Measurements from ENCODE around the gene CEP68.
A peak's percentile ranks its signal among the peaks of the same experiment; 100 is the strongest.

CEP68 gene

DNA sequence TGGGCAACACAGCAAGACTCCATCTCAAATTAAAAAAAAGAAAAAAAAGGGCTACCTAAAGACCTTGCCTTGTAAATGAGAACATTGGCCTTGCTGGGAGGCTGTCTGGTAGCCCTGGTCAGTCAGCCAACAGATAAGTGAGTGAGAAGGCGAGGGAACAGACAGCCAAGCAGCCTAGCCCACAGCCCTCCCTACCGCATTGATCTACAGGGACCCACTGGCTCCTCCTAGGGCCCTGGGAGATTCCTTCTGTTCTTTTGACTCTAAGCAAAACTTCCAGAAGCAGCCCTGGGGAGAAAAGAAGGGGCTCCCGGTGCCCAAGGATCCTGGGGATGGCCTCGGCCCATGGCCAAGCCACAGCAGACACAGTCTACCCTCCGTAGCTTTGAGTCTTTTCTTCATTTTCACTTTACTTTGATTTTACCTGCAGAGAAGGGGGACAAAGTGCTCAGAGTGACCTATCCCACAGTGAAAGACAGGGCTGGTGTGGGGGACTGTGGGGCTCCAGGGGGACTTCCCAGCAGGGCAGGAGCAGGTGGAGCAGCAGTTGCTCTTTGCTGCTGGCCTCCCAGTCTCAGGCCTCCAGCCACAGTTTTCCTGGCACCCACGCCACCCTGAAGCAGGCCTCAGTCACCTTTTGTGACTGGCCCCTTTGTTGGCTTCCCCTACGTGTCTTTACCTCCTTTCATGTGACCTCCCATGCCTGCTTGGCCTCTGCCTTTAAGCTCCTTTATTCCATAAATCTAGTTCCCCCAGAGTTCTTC is 5.1 kb downstream of the CEP68 start:
- TF ChIP-seq CTCF (IDR thresholded peaks at IDR 0.05; ENCODE audit: insufficient read depth, low read length, missing control alignments): no peak
- CTCF ChIA-PET: interaction anchor here (1.6 to 4.8 kb wide), 2 partner anchors 107 to 127 kb away, joined by 4 to 32 read pairs; no protein-coding TSS in a partner anchor
- no peak for DNase-seq (ENCODE audit: low read depth, low spot score)
- POLR2A ChIA-PET: no interaction called here
- H3K4me3 ChIP-seq (ENCODE audit: low read depth, low read length): no peak overlapping the region

DNA sequence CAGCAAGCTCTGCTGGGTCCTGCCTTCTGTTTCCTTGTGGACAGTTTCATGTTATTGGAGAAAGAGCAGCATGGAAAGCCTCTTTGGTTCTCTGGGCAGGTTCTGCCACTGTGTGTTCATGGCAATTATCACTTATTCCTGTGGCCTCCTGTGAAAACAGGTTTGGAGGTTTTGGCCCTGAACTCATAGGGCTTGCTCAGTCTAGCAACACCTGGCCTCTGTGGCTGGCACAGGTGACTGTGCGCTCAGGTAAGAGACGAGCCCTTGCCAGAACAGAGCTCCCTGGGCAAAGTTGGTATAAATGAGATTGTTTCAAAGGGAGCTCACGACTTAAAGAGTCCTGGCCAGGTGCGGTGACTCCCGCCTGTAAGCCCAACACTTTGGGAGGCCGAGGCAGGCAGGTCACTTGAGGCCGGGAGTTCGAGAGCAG is 5.7 kb downstream of the CEP68 start:
- POLR2A ChIA-PET: no interaction called here
- DNase-seq (ENCODE audit: low read depth, low spot score): no peak
- H3K4me3 ChIP-seq (ENCODE audit: low read depth, low read length): no peak overlapping the region
- TF ChIP-seq CTCF (IDR thresholded peaks at IDR 0.05; ENCODE audit: insufficient read depth, low read length, missing control alignments): no peak
- CTCF ChIA-PET: interaction anchor here (1.6 to 4.8 kb wide), 2 partner anchors 107 to 126 kb away, joined by 4 to 32 read pairs; no protein-coding TSS in a partner anchor

- H3K4me3 ChIP-seq (ENCODE audit: low read depth, low read length): no peak overlapping the region
- TF ChIP-seq CTCF (IDR thresholded peaks at IDR 0.05; ENCODE audit: insufficient read depth, low read length, missing control alignments): no peak
- no peak for DNase-seq (ENCODE audit: low read depth, low spot score)
- CTCF ChIA-PET: interaction anchor here (0.9 to 4.8 kb wide), 6 partner anchors 9 to 145 kb away, joined by 3 to 32 read pairs (median 4); no protein-coding TSS in a partner anchor
- POLR2A ChIA-PET: interaction anchor here (0.6 kb wide), 1 partner anchor 521 kb away, joined by 3 read pairs; no protein-coding TSS in a partner anchor
Measured at GRCh38 chr2:65062843-65063825, 6.9 kb downstream of the CEP68 start.

DNA sequence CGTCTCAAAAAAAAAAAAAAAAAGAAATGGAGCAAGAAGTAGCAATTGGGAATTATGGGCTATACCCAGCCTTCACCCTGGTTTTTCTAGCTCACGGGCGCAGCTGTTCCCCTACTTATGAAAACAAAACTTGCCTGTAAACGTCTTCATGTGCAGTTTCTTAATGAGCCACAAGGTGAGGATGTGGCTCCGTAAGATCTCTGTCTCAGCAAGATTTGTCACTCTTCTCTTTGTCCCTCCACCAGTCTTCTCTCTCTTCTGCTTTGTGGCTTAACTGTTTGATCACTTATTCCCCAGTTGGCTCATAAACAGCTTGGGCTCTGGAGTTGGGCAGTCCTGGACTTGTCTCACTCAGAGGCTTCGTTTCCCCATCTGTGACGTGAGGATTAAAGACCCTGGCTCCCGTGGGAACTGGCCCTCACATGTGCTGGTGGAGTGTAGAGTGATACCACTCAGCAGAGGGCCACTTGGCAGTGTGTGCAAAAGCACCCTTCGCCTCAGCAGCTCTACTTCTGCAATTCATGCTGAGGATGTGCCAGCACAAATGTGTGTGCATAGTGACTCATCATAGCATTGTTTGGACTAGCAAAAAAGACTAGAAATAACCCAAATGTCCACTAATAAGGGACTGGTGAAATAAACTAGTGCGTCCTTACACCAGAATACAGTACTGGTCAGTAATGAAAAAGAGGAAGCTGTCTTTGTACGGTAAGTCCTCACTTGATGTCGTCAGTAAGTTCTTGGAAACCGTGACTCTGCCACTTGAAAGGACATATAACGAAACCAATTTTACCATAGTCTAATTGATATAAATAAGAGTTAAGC is 8.7 kb downstream of the CEP68 start:
- POLR2A ChIA-PET: interaction anchor here (0.6 to 0.8 kb wide), 2 partner anchors 9 to 186 kb away, joined by 3 to 5 read pairs; partner anchors contain the start of gene CEP68
- DNase-seq (ENCODE audit: low read depth, low spot score): peak; percentile 76
- H3K4me3 ChIP-seq (ENCODE audit: low read depth, low read length): no peak overlapping the region; the same call in 1 of the 2 replicates
- TF ChIP-seq CTCF (IDR thresholded peaks at IDR 0.05; ENCODE audit: insufficient read depth, low read length, missing control alignments): peak; percentile 57
- CTCF ChIA-PET: interaction anchor here (0.7 to 4.8 kb wide), 19 partner anchors 9 to 613 kb away, joined by 3 to 32 read pairs (median 3); partner anchors contain the start of genes CEP68 and RAB1A

GRCh38 chr2:65067806-65068553 is 11.8 kb downstream of the CEP68 start:
- ChIA-PET POLR2A (no interaction called here), CTCF (interaction anchor here (0.6 to 2.3 kb wide), 5 partner anchors 12 to 149 kb away, joined by 3 to 6 read pairs (median 3); partner anchors contain the start of gene CEP68)
- no peak for TF ChIP-seq CTCF (IDR thresholded peaks at IDR 0.05; ENCODE audit: insufficient read depth, low read length, missing control alignments)

More at GRCh38 chr2:65067806-65068553, 11.8 kb downstream of the CEP68 start:
- DNase-seq (ENCODE audit: low read depth, low spot score): no peak
- H3K4me3 ChIP-seq (ENCODE audit: low read depth, low read length): no peak overlapping the region

Data from AG04449 (cell line).